NOMO-1 (cell line): Measurements from ENCODE around the gene AK2.
A peak's percentile ranks its signal among the peaks of the same experiment; 100 is the strongest.
"Not testable (repeated sequence)": the region's sequence is repeated elsewhere in the genome, so short reads cannot be mapped to it uniquely, and the experiment has no call there.

Source experiments
- DNase-seq, 2 experiments: peaks; one replicate each; lab custom pipeline; 2025; ENCODE audit not compliant: unreplicated experiment in 2 of 2; lab: John Stamatoyannopoulos, UW

The AK2 gene

DNA sequence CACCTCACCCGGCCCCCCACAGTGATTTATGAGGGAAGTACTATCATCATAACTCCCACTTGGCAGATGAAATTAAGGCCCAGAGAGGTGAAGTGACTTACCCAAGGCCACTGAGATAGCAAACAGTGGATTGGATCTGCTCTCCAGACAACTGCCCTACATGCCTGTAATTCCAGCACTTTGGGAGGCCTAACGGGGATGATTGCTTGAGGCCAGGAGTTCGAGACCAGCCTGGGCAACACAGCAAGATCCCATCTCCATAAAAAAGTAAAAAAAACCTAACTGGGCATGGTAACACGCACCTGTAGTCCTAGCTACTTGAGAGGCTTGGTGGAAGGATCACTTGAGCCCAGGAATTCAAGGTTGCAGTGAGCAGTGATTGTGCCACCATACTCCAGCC is 57.8 kb downstream of the AK2 start:
- no peak for DNase-seq

DNA sequence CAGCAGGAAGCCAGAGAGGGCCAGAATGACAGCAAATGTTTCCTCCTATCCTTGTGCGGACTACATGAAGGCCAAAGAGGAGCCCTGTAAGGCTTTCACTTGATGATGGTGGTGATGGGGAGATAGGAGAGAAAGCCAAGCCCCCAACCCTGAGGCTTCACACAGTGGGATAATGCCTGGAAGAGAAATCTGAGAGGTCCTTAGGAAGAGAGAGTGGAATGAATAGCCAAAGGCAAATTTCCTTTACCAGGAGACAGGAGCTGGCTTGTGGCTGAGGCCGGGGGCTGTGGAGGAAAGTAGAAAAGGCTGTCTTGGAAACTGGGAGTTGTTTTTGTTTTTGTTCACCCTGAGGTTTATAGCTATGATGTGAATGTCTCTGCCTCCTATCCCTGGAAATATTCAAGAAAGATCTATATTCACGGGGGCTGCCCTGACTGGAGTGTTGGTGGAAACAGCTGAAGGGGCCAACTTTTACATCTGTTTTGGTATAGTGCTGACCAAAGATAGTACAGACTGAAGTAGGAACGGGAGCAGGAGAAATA is 59.1 kb downstream of the AK2 start:
- DNase-seq, result no peak

DNA sequence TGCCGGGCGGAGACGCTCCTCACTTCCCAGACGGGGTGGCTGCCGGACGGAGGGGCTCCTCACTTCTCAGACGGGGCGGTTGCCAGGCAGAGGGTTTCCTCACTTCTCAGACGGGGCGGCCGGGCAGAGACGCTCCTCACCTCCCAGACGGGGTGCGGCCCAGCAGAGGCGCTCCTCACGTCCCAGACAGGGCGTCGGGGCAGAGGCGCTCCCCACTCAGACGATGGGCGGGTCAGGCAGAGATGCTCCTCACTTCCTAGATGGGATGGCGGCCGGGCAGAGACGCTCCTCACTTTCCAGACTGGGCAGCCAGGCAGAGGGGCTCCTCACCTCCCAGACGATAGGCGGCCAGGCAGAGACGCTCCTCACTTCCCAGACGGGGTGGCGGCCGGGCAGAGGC is 61.6 kb downstream of the AK2 start:
- not testable (repeated sequence) for DNase-seq

DNA sequence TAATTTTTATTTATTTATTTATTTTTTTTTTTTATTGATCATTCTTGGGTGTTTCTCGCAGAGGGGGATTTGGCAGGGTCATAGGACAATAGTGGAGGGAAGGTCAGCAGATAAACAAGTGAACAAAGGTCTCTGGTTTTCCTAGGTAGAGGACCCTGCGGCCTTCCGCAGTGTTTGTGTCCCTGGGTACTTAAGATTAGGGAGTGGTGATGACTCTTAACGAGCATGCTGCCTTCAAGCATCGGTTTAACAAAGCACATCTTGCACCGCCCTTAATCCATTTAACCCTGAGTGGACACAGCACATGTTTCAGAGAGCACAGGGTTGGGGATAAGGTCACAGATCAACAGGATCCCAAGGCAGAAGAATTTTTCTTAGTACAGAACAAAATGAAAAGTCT is 63.2 kb downstream of the AK2 start:
- not testable (repeated sequence) for DNase-seq

DNA sequence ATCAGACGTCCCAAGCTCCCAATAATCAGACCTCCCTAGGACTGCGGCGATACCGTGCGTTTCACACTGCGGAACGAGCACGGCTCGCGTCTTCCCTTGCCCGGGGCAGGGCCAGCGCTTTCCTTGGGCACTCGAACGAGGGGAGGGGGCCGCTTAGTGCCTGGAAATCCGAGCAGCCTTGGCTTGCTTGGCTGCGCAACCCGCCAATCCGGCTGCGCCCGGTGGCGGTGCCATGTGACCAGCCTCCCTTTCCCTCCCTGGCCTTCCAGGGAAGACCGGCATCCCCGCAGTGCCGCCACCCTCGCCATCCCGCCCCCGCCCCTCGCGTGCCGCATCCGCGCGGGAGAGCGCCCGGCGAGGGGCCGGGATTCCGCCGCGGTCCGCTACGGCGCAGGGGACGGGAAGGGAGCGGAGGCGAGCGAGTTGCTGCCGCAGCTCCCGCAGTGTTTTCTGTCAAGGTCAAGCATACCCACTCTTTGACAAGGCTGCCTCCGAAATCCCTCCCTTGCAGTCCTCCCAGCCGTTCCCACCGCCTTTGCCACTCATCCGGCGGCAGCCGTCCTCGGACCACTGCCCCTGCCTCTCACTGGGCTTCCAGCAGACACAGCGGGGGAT is 63.8 kb downstream of the AK2 start:
- no peak for DNase-seq

- no peak for DNase-seq
These were observed 65.1 kb downstream of the AK2 start for GRCh38 chr1:32971576-32971975.

DNA sequence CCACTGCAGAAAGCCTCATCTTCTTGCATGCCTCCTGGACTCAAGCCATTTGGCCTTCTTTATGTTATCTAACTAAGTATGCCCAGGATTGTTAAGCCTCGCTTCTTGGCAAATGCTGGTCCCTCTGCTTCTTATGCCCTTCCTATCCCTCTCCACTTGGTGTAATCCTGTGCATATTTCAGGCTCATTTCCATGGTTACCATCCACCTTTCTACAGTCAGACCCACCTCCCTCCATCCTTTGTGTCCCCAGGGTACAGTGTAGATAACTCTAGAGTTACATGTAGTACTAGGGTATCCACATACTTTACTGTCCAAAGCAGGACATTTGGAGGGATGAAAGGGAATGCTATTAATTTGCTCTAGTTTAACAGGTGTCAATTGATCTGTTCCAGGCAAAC is 65.5 kb downstream of the AK2 start:
- no peak for DNase-seq

DNA sequence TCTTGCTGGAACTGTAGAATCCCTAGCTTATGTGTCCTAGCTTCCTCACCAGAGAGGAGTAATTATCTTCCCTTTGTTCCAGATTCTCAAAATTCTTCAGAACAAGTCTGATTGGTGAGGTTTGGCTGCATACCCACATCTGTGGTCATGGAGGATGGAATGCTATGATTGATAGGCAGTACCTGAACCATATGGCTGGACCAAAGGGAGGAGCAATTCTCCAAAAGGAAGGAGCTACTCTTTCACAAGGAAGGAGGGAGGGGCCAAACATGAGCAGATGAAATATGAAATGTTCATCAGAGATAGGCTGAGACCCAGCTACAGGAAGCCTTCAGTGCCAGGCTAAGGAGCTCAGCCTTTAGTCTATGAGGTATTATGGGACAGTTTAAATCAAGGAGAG is 67.1 kb downstream of the AK2 start:
- no peak for DNase-seq

DNA sequence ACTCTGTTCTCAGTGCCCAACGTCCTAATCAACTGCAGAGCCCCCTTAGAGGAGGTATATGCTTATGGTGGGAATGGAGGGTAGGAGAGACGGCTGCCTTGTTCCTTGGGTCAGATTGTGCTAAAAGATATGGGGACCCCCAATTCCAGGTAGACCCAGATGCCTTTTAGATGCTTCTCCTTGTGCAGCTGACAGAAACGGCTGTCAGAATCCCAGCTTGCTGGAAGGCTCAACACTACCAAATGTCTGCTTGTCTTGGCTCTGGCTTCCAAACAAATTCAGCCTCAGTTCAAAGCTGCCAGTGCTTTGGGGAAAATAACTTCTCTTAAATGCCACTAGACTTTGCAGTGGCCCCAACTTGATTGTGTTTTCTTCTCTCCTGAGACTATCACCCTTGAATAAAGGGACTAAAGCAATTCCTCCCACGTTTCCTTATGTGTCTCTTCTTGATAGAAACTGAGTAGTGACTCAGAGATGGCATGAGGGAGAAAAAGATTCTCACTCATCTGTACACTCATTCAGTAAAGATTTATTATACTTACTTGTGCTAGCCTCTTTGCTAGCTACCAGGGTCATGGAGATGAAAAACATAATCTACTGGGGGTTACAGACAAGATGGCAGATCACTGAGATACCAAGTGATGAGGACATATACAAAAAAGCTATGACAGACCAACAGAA is 68.7 kb downstream of the AK2 start:
- no peak for DNase-seq

DNA sequence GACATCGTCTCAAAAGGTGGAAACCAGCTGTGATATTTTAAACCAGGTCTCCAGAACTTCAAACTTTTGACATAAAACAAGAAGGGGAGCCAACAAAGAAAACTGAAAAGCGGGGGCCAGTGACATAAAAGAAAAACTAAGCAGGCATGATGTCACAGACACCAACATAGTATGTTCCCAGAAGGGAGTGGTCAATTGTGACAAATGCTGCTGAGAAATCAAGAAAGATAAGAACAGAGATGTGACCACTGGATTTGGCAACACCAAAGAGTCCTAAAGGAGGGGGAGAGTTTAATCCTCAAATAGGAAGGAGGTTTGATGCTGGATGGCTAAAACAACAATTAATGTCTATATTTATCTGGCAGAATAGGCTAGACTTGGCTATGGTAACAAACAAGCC is 69.8 kb downstream of the AK2 start:
- no peak for DNase-seq

DNA sequence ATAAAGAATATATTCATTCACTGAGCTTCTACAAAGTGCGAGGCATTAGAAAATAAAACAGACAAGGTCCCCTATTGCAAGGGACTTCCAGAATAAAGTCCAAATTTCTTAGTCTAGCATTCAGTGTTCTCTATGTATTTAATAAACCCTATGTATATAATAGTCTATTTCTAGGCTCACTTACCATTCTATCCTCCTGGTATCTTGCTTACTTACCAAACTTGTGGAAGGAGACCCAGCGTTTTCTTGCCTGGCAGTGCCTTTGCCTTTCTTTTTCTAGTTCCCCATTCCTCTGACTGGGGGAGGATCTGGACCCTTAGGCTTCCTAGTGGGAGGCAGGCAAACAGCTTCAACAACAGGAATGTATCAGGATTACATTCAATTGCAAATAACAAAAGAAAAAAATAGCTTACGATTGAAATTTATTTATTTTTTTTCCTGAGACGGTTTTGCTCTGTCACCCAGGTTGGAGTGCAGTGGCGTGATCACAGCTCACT is 71.4 kb downstream of the AK2 start:
- DNase-seq, result no peak

DNA sequence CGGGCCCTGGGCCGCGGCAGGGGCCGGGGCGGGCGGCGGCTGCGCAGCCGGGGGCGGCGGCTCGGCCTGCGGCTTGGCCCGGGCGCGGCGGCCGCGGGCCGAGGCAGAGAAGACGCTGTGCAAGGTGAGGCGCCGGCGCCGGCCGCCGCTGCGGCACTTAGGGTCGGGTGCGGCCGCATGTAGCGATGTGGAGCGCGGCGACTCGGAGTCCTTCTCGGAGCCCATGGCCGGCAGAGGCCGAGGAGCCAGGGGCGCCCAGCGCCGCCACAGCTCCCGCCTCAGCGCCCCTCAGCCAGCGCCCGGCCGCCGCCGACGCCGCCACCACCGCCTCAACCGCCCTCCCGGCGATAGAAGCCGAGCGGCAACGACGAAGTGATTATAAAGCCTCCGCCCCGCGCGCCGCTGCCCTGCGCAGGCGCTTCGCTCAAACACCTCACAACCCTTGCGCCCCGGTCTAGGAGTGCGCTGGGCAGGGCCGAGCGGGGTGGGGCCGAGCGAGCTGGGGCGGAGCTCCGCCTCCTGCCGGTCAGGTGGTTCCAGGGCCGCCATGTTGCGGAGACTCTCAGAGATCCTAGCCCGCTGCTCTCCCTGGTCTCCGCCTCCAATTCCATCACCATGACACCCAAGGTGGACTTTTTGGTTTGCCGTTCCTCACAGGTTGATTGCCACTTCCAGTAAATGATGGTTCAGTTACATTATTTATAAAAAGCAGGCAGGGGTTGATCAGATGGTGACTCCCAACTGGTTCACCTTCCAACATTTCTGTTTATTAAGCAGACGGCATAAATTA is 72.0 kb downstream of the AK2 start, which contains the start of gene RNF19B:
TSS of gene RNF19B (minus strand) at position 349 of the 790 bp plus-strand sequence. CDS start at position 225, 124 bp downstream.
- DNase-seq, result peak; percentile 93 to 96

- peak; percentile 45 to 46 for DNase-seq
These were observed 72.8 kb downstream of the AK2 start for GRCh38 chr1:32963746-32964460.

GRCh38 chr1:32962248-32962896 is 74.3 kb downstream of the AK2 start:
- DNase-seq, result peak; percentile 20 to 74

DNA sequence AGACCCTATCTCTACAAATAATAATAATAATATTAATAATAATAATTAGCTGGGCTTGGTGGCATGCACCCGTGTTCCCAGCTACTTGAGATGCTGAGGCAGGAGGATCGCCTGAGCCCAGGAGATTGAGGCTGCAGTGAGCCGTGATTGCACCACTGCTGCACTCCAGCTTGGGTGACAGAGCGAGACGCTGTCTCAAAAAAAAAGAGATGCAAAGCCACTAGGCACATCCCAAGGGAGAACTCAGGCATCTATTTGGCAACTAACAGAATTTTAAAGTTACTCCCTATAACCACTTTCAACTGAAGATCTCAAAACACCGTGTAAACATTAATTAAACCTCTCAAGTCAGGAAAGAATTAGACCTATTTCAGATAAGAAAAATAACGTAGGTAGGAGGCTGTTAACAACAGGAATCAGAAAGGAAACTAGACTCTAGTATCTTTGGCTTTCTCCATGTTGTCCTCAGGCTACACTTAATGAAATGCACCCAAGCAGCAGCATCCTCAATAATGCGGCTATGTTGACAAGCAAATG is 75.8 kb downstream of the AK2 start:
- DNase-seq, result no peak

DNA sequence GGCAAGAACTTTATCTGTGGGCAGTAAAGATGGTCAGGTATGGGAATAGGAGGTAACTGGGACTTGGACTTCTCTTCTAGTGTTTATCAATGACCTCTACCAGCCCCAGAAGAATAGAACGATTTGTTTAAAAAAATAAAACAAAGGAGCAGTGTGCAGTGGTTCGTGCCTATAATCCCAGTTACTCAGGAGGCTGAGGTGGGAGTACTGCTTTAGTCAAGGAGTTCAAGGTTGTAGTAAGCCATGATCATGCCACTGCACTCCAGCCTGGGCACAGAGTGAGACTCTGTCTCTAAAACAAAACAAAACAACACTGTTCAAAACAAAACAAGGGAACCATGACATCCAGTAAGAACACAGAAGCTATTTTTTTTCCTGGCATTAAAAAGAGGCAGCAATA is 76.3 kb downstream of the AK2 start:
- no peak for DNase-seq

- DNase-seq, result no peak
These were observed 77.9 kb downstream of the AK2 start for GRCh38 chr1:32958827-32959226.
